ENCODE results near the gene SLC7A7.

Gene SLC7A7

GRCh38 chr14:22841311-22841710 is 26.1 kb upstream of the SLC7A7 start:
- peaks cover 0 to 39% (median 35%) of the 10 kb centered on the region in 11 experiments; a peak in 19 of 22 replicates for H3K27me3 ChIP-seq
- H3K4me1 ChIP-seq = peaks cover 40 to 85% (median 49%) of the 10 kb centered on the region in 10 experiments
- peaks cover 0 to 75% (median 0%) of the 10 kb centered on the region in 11 experiments; a peak in 8 of 22 replicates for H3K36me3 ChIP-seq
- H4K20me1 ChIP-seq = peaks cover 0 to 84% (median 5%) of the 10 kb centered on the region in 11 experiments; a peak in 8 of 22 replicates
- no peak for TF ChIP-seq Cebpa-rat (IDR thresholded peaks at IDR 0.05)
- H3K9ac ChIP-seq = peak overlapping the region in 2 of 11 experiments; percentile 28 to 39; a peak in 2 of 22 replicates
- H3K9me3 ChIP-seq (replicated peaks in 1 of 11) = no peaks in the 10 kb centered on the region
- H3K27ac ChIP-seq = peak overlapping the region in 1 of 11 experiments; percentile 25; a peak in 1 of 22 replicates
- H3K4me3 ChIP-seq = no peak overlapping the region
- H3K4me2 ChIP-seq = peak overlapping the region in 4 of 11 experiments; percentile 16 to 98 (median 67); a peak in 6 of 22 replicates

- peaks cover 33 to 81% (median 44%) of the 10 kb centered on the region in 10 experiments for H3K4me1 ChIP-seq
- H3K36me3 ChIP-seq = peaks cover 14 to 67% (median 17%) of the 10 kb centered on the region in 11 experiments
- no peaks in the 10 kb centered on the region for H3K9me3 ChIP-seq (replicated peaks in 1 of 11)
- peaks cover 0 to 65% (median 10%) of the 10 kb centered on the region in 11 experiments; a peak in 8 of 22 replicates for H4K20me1 ChIP-seq
- TF ChIP-seq Cebpa-rat (IDR thresholded peaks at IDR 0.05) = no peak
- H3K4me2 ChIP-seq = peak overlapping the region; percentile 75 to 98 (median 84)
- peak overlapping the region in 6 of 10 experiments; percentile 61 to 97 (median 86); a peak in 10 of 20 replicates for H3K4me3 ChIP-seq
- peak overlapping the region in 9 of 11 experiments; percentile 3 to 95 (median 77); a peak in 10 of 22 replicates for H3K9ac ChIP-seq
- peak overlapping the region in 6 of 11 experiments; percentile 16 to 89 (median 72); a peak in 8 of 22 replicates for H3K27ac ChIP-seq
- peaks cover 0 to 60% (median 55%) of the 10 kb centered on the region in 11 experiments; a peak in 19 of 22 replicates for H3K27me3 ChIP-seq
These were observed 24.0 kb upstream of the SLC7A7 start for GRCh38 chr14:22839159-22839779.

- Histone ChIP-seq H3K27ac (peak overlapping the region in 7 of 11 experiments; percentile 16 to 89 (median 79); a peak in 10 of 22 replicates), H3K4me2 (peak overlapping the region; percentile 75 to 98 (median 84)), H3K4me3 (peak overlapping the region in 9 of 10 experiments; percentile 54 to 97 (median 65); a peak in 16 of 20 replicates)
These were observed 23.4 kb upstream of the SLC7A7 start for GRCh38 chr14:22838631-22839041.

GRCh38 chr14:22837750-22838538 is 22.7 kb upstream of the SLC7A7 start:
- Histone ChIP-seq H3K27ac (peak overlapping the region; percentile 38 to 89 (median 66); a peak in 21 of 22 replicates), H3K9me3 (replicated peaks in 1 of 11) (no peaks in the 10 kb centered on the region), H4K20me1 (peaks cover 0 to 53% (median 10%) of the 10 kb centered on the region in 11 experiments; a peak in 8 of 22 replicates), H3K4me2 (peak overlapping the region; percentile 75 to 98 (median 84)), H3K9ac (peak overlapping the region; percentile 66 to 95 (median 75)), H3K4me1 (peaks cover 30 to 67% (median 43%) of the 10 kb centered on the region in 10 experiments), H3K27me3 (peaks cover 0 to 68% (median 60%) of the 10 kb centered on the region in 11 experiments; a peak in 19 of 22 replicates), H3K4me3 (peak overlapping the region; percentile 53 to 97 (median 64)), H3K36me3 (peaks cover 27 to 67% (median 29%) of the 10 kb centered on the region in 11 experiments)
- TF ChIP-seq Cebpa-rat (IDR thresholded peaks at IDR 0.05) = no peak

More at GRCh38 chr14:22838631-22839041, 23.4 kb upstream of the SLC7A7 start:
- peaks cover 30 to 74% (median 43%) of the 10 kb centered on the region in 10 experiments for H3K4me1 ChIP-seq
- H4K20me1 ChIP-seq = peaks cover 0 to 60% (median 10%) of the 10 kb centered on the region in 11 experiments; a peak in 8 of 22 replicates
- TF ChIP-seq Cebpa-rat (IDR thresholded peaks at IDR 0.05) = no peak
- no peaks in the 10 kb centered on the region for H3K9me3 ChIP-seq (replicated peaks in 1 of 11)
- H3K36me3 ChIP-seq = peaks cover 20 to 67% (median 22%) of the 10 kb centered on the region in 11 experiments
- H3K27me3 ChIP-seq = peaks cover 0 to 66% (median 60%) of the 10 kb centered on the region in 11 experiments; a peak in 19 of 22 replicates
- H3K9ac ChIP-seq = peak overlapping the region; percentile 3 to 95 (median 73); a peak in 14 of 22 replicates

- H3K9me3 ChIP-seq (replicated peaks in 1 of 11) = no peaks in the 10 kb centered on the region
- peaks cover 0 to 68% (median 60%) of the 10 kb centered on the region in 11 experiments; a peak in 19 of 22 replicates for H3K27me3 ChIP-seq
- TF ChIP-seq Cebpa-rat (IDR thresholded peaks at IDR 0.05) = no peak
- H4K20me1 ChIP-seq = peaks cover 0 to 46% (median 10%) of the 10 kb centered on the region in 11 experiments; a peak in 8 of 22 replicates
- H3K4me3 ChIP-seq = peak overlapping the region; percentile 53 to 97 (median 64)
- peak overlapping the region; percentile 75 to 98 (median 84) for H3K4me2 ChIP-seq
- peak overlapping the region; percentile 38 to 89 (median 66) for H3K27ac ChIP-seq
- H3K36me3 ChIP-seq = peaks cover 30 to 66% (median 33%) of the 10 kb centered on the region in 11 experiments
- peak overlapping the region; percentile 66 to 95 (median 75) for H3K9ac ChIP-seq
- peaks cover 30 to 60% (median 42%) of the 10 kb centered on the region in 10 experiments for H3K4me1 ChIP-seq
These were observed 22.0 kb upstream of the SLC7A7 start for GRCh38 chr14:22837114-22837749.

- Histone ChIP-seq H3K36me3 (peaks cover 27 to 66% (median 38%) of the 10 kb centered on the region in 11 experiments), H3K4me2 (peak within 1 kb of the TSS; percentile 75 to 98 (median 84)), H3K9ac (peak within 1 kb of the TSS; percentile 66 to 95 (median 75)), H3K27me3 (peaks cover 0 to 68% (median 60%) of the 10 kb centered on the region in 11 experiments; a peak in 19 of 22 replicates), H3K27ac (peak within 1 kb of the TSS; percentile 38 to 89 (median 66)), H3K9me3 (replicated peaks in 1 of 11) (no peaks in the 10 kb centered on the region), H4K20me1 (peaks cover 0 to 39% (median 10%) of the 10 kb centered on the region in 11 experiments; a peak in 8 of 22 replicates), H3K4me3 (peak within 1 kb of the TSS; percentile 53 to 97 (median 64)), H3K4me1 (peaks cover 31 to 59% (median 42%) of the 10 kb centered on the region in 10 experiments)
- TF ChIP-seq Cebpa-rat (IDR thresholded peaks at IDR 0.05) = no peak
These were observed 21.3 kb upstream of the SLC7A7 start, which contains the start of gene MMP14 for GRCh38 chr14:22836301-22837113. TSS of gene MMP14 (plus strand) at chr14:22836585. CDS start at chr14:22836818, 233 bp downstream.

GRCh38 chr14:22835505-22835904 is 20.3 kb upstream of the SLC7A7 start:
- peaks cover 40 to 59% (median 49%) of the 10 kb centered on the region in 10 experiments for H3K4me1 ChIP-seq
- H3K9ac ChIP-seq = peak overlapping the region in 3 of 11 experiments; percentile 9 to 95 (median 92); a peak in 2 of 22 replicates
- no peak overlapping the region for H3K4me3 ChIP-seq
- peaks cover 0 to 29% (median 10%) of the 10 kb centered on the region in 11 experiments; a peak in 8 of 22 replicates for H4K20me1 ChIP-seq
- peak overlapping the region in 2 of 11 experiments; percentile 98; a peak in 4 of 22 replicates for H3K4me2 ChIP-seq
- peaks cover 23 to 61% (median 42%) of the 10 kb centered on the region in 11 experiments for H3K36me3 ChIP-seq
- H3K9me3 ChIP-seq (replicated peaks in 1 of 11) = no peaks in the 10 kb centered on the region
- no peak overlapping the region for H3K27ac ChIP-seq
- TF ChIP-seq Cebpa-rat (IDR thresholded peaks at IDR 0.05) = no peak
- peaks cover 0 to 68% (median 60%) of the 10 kb centered on the region in 11 experiments; a peak in 19 of 22 replicates for H3K27me3 ChIP-seq

Data from BLaER1 treated with 17β-estradiol and CSF1 and Interleukin-3, amounts not matched to agents 10 nM and 100 nM (cell line).